Left lung (tissue), 10 donors: Measurements from ENCODE around the gene RPL41. TPM values are rescaled to one million over a fixed set of nuclear protein-coding genes. Genes with fewer than 3 reads are reported as not detected.

ENCODE experiments used
- ATAC-seq: fragments of 200-7000 bp; cut with Tn5 transposase; one replicate; pipeline ENCODE4 v1.9.1; 2020; ENCODE audit warnings: moderate library complexity
- DNase-seq, 4 donors: peaks; one replicate each; pipeline ENCODE4 v3.0.0-alpha.2; 2013 to 2020
- H3K27ac ChIP-seq, 2 donors: fragments of 200-600 bp; sonication (generic) in 1 of 2; one replicate each; pipeline versions ENCODE4 v1.5.0 to v1.8.0; 2020 to 2021
- H3K27me3 ChIP-seq, 2 donors: fragments of 200-600 bp; sonication (generic) in 1 of 2; one replicate each; pipeline versions ENCODE4 v1.5.0 to v1.8.0; 2020 to 2021
- H3K36me3 ChIP-seq, 2 donors: fragments of 200-600 bp; sonication (generic) in 1 of 2; one replicate each; pipeline versions ENCODE4 v1.5.0 to v1.8.0; 2020 to 2021
- H3K4me1 ChIP-seq, 2 donors: fragments of 200-600 bp; one replicate each; pipeline ENCODE4 v1.8.0; 2021
- H3K4me3 ChIP-seq, 2 donors: fragments of 200-600 bp; sonication (generic) in 1 of 2; one replicate each; pipeline versions ENCODE4 v1.5.0 to v1.8.0; 2020 to 2021; ENCODE audit warnings: mild to moderate bottlenecking in 1 of 2
- H3K9me3 ChIP-seq, 2 donors: fragments of 200-600 bp; sonication (generic) in 1 of 2; one replicate each; pipeline versions ENCODE4 v1.5.0 to v1.8.0; 2020 to 2021
- intact Hi-C, 2 donors: fragments of 100-400 bp; cut with DNase I; formaldehyde crosslinking; loops; one replicate each; pipeline versions ENCODE4 v1.11.2 to v1.14.2; 2022
- polyA plus RNA-seq, 6 donors: library from polyadenylated mRNA; unstranded; fragments of 120-200 nt; gene quantifications; one replicate each; pipeline ENCODE4 v1.2.1, GENCODE V29; 2013; ENCODE audit not compliant: insufficient read length in 6 of 6
- total RNA-seq, 2 donors: library from RNA; stranded (reverse); fragmentation: NEBNext Ultra II Directional; extraction: Animal tissue kit (Norgen Biotek cat#: 25700); gene quantifications; one replicate each; pipeline ENCODE4 v1.2.1, GENCODE V29; 2021
- TF ChIP-seq, protein P1 (sequence below), 2 donors: fragments of 200-600 bp; sonication (generic) in 1 of 2; IDR thresholded peaks; one replicate each; pipeline versions ENCODE4 v1.5.0 to v1.8.0; 2021; ENCODE audit warnings: antibody characterized with exemption in 2 of 2
- donor health status: DM: no; HTN: yes; CAD: no.
- donor health status: DM: no; HTN: no; CAD: no.

RPL41 gene
- total and polyA plus RNA-seq, 8 donors: 3,023 to 6,852 (median 6,158) TPM

DNA sequence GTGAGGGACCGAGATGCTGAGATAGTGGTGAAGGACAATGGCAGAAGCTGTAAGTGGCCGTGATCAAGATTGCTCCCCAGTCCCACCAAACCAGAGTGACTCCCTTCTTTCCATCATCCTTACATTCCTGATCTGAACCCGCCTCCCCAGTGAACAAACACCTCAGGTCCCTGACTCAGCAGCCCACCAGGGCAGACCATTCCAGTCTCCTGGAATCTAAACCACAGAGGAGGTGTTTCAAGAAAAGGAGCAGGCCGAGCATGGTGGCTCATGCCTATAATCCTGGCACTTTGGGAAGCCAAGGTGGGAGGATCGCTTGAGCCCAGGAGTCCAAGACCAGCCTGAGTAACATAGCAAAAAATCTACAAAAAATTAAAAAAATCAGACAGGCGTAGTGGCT, 29.8 kb upstream of the RPL41 start:
- Histone ChIP-seq H3K36me3 (no peaks in the 10 kb centered on the region), H3K27me3 (peaks cover 0 to 14% of the 10 kb centered on the region in 2 donors), H3K4me3 (no peak overlapping the region), H3K27ac (peak overlapping the region; percentile 18 to 50), H3K9me3 (no peaks in the 10 kb centered on the region), H3K4me1 (peaks cover 4 to 6% of the 10 kb centered on the region in 2 donors)
- ATAC-seq: no peak
- intact Hi-C loops: no loop called here
- no peak for DNase-seq
- TF ChIP-seq, protein P1, sequence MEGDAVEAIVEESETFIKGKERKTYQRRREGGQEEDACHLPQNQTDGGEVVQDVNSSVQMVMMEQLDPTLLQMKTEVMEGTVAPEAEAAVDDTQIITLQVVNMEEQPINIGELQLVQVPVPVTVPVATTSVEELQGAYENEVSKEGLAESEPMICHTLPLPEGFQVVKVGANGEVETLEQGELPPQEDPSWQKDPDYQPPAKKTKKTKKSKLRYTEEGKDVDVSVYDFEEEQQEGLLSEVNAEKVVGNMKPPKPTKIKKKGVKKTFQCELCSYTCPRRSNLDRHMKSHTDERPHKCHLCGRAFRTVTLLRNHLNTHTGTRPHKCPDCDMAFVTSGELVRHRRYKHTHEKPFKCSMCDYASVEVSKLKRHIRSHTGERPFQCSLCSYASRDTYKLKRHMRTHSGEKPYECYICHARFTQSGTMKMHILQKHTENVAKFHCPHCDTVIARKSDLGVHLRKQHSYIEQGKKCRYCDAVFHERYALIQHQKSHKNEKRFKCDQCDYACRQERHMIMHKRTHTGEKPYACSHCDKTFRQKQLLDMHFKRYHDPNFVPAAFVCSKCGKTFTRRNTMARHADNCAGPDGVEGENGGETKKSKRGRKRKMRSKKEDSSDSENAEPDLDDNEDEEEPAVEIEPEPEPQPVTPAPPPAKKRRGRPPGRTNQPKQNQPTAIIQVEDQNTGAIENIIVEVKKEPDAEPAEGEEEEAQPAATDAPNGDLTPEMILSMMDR (IDR thresholded peaks at IDR 0.05): no peak

DNA sequence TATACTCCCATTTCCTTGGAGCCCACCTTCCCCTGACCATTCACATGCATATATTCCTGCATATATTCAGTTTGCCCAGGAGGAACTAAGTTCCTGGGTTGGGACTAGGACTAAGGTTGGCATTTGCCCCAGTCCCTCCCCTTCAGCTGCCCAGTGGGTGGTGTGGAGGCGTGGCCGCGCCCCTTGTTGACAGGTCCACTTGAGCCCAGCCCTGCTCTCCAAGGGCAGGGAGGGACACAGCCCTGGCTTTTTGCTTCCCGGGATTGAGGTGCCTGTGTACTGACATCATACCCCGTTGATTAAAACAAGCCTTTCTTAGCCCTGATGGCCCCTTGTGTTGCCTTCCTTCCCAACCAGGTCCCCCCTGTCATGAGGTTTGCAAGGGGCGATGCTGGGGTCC, 29.2 kb upstream of the RPL41 start:
- intact Hi-C loops: no loop called here
- TF ChIP-seq, protein P1 (IDR thresholded peaks at IDR 0.05): no peak
- Histone ChIP-seq H3K4me3 (no peak overlapping the region), H3K9me3 (no peaks in the 10 kb centered on the region), H3K27me3 (peaks cover 0 to 8% of the 10 kb centered on the region in 2 donors), H3K27ac (peak overlapping the region; percentile 23 to 54), H3K4me1 (peaks cover 4 to 6% of the 10 kb centered on the region in 2 donors), H3K36me3 (no peaks in the 10 kb centered on the region)
- ATAC-seq: peak; percentile 96
- peak in 3 of 4 donors; percentile 76 to 93 (median 91) for DNase-seq

DNA sequence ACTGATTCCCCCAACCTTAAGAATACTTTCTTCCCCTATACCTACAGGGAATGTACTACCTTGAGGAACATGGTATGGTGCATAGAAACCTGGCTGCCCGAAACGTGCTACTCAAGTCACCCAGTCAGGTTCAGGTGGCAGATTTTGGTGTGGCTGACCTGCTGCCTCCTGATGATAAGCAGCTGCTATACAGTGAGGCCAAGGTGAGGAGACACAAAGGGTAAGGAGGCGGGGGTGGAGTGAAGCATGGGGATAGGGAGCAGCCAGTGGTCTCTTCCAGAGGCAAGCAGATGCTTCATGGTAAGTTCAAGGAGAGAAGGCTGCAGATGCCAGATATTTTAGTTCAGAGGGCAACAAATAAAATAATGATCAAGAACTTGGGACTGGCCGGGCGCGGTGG, 18.7 kb upstream of the RPL41 start:
- Histone ChIP-seq H3K27me3 (peaks cover 0 to 3% of the 10 kb centered on the region in 2 donors), H3K4me3 (no peak overlapping the region), H3K36me3 (peaks cover 0 to 25% of the 10 kb centered on the region in 2 donors), H3K4me1 (peaks cover 0 to under 1% of the 10 kb centered on the region in 2 donors), H3K27ac (no peak overlapping the region), H3K9me3 (no peaks in the 10 kb centered on the region)
- DNase-seq: no peak
- ATAC-seq: no peak
- TF ChIP-seq, protein P1 (IDR thresholded peaks at IDR 0.05): no peak
- intact Hi-C loops: no loop called here

DNA sequence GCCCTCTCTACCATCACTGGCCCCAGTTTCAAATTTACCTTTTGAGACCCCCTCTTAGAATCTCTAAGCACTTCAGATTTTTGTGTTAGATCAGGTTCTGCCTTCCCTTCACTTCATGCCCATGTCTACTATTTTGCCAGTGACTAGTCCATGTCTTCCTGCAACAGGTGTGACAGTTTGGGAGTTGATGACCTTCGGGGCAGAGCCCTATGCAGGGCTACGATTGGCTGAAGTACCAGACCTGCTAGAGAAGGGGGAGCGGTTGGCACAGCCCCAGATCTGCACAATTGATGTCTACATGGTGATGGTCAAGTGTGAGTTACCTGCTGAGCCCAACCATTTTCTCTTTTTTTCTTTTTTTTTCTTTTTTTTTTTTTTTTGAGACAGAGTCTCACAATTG, 17.8 kb upstream of the RPL41 start:
- no peak for DNase-seq
- H3K27ac ChIP-seq: no peak overlapping the region
- TF ChIP-seq, protein P1 (IDR thresholded peaks at IDR 0.05): no peak
- ATAC-seq: no peak
- H3K9me3 ChIP-seq: no peaks in the 10 kb centered on the region
- H3K4me3 ChIP-seq: no peak overlapping the region
- intact Hi-C loops: no loop called here
- H3K4me1 ChIP-seq: peaks cover 0 to 9% of the 10 kb centered on the region in 2 donors
- peaks cover 0 to 25% of the 10 kb centered on the region in 2 donors for H3K36me3 ChIP-seq
- H3K27me3 ChIP-seq: peaks cover 0 to 3% of the 10 kb centered on the region in 2 donors

DNA sequence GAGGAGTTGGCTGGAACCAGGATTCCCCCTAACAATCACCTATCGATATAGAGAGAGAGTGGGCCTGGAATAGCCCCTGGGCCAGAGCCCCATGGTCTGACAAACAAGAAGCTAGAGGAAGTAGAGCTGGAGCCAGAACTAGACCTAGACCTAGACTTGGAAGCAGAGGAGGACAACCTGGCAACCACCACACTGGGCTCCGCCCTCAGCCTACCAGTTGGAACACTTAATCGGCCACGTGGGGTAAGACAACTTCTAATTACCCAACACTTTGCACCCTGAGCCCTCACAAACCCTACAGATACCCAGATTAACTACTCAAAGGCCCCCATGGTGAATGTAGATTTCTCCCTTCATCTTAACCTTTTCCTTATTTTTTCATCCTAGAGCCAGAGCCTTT, 16.6 kb upstream of the RPL41 start:
- Histone ChIP-seq H3K27ac (no peak overlapping the region), H3K36me3 (peaks cover 0 to 21% of the 10 kb centered on the region in 2 donors), H3K27me3 (peaks cover 0 to 3% of the 10 kb centered on the region in 2 donors), H3K9me3 (no peaks in the 10 kb centered on the region), H3K4me1 (peaks cover 0 to 12% of the 10 kb centered on the region in 2 donors), H3K4me3 (no peak overlapping the region)
- intact Hi-C loops: no loop called here
- DNase-seq (no peak), ATAC-seq (no peak)
- TF ChIP-seq, protein P1 (IDR thresholded peaks at IDR 0.05): no peak
